ENCODE data around the gene LAMA1. TPM values are rescaled to one million over a fixed set of nuclear protein-coding genes. Genes with fewer than 3 reads are reported as not detected.

Gene LAMA1
- total and polyA plus RNA-seq, 2 donors (not counting 3 experiments of a cell fraction or from before 2014, with no cell fraction given), result 0.04 TPM; not detected in 1

DNA sequence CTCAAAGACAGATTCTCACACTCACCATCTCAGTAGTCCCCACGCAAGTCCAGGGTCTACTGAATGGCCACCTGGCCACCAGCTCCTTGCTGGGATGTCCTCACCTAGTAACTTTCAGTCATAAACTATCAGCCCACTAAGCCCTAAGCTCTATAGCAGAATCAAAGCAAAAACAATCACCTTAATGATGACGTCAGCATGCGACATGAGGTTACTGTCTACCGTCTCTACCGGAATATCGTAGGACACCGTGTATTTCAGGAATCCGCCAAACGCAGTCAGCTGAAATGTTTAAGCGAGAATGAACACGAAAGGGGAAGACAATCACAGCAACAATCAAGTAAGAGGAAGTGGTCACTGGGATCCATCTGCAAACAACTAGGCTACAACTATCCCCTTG, 81.8 kb downstream of the LAMA1 start:
- Histone ChIP-seq H3K9me3 (replicated peaks; ENCODE audit: control insufficient read depth, insufficient read depth, low read length) (no peaks in the 10 kb centered on the region), H3K4me1 (ENCODE audit: control insufficient read depth, extremely low read depth, insufficient read depth, low read length) (no peaks in the 10 kb centered on the region), H3K36me3 (ENCODE audit: control insufficient read depth in 2 of 2, extremely low read depth in 1 of 2, insufficient read depth in 2 of 2, low read length in 2 of 2) (no peaks in the 10 kb centered on the region), H3K27me3 (ENCODE audit: control insufficient read depth in 2 of 2, insufficient read depth in 2 of 2, low read length in 2 of 2) (no peaks in the 10 kb centered on the region), H3K9ac (replicated peaks; ENCODE audit: extremely low read depth, insufficient read depth, low read length) (no peak overlapping the region), H3K9me1 (replicated peaks; ENCODE audit: control insufficient read depth, extremely low read depth, insufficient read depth, low read length) (no peaks in the 10 kb centered on the region), H4K20me1 (replicated peaks; ENCODE audit: control insufficient read depth, extremely low read depth, insufficient read depth, low read length) (no peaks in the 10 kb centered on the region), H3K4me3 (replicated peaks in 1 of 3; ENCODE audit: insufficient read depth in 1 of 3, low read depth in 1 of 3, low read length in 3 of 3) (no peak overlapping the region), H3K27ac (ENCODE audit: insufficient read depth, low read depth, low read length) (no peak overlapping the region), H3K79me2 (ENCODE audit: control insufficient read depth, insufficient read depth, low read length) (no peaks in the 10 kb centered on the region), H2AFZ (ENCODE audit: low read depth, low read length) (no peak overlapping the region), H3K4me2 (ENCODE audit: insufficient read depth, low read length) (no peak overlapping the region)
- ChIA-PET POLR2A (no interaction called here), CTCF (interaction anchor here (1.9 kb wide), 1 partner anchor 14 kb away, joined by 5 read pairs; no protein-coding TSS in a partner anchor)
- dilution Hi-C loops (cut with MboI; ENCODE audit: extremely low pct_ligation_motif_present, low sequenced_read_pairs) (no loop called here), intact Hi-C loops (cut with micrococcal nuclease) (no loop called here)
- no peak for DNase-seq (ENCODE audit: low read depth, low spot score)
- BruUV-seq (replicated peaks), result no TSS peak
- TF ChIP-seq FOS (IDR thresholded peaks at IDR 0.05; ENCODE audit: borderline replicate concordance, insufficient read depth, low read length) (no peak), POLR2AphosphoS5 (IDR thresholded peaks at IDR 0.05; ENCODE audit: insufficient read depth, low read depth, low read length) (no peak), EZH2 (IDR thresholded peaks at IDR 0.05; ENCODE audit: borderline replicate concordance, low read depth, low read length, severe bottlenecking) (no peak), JUN (IDR thresholded peaks at IDR 0.05; ENCODE audit: borderline replicate concordance, insufficient read depth, insufficient read length, low read depth) (no peak), MYC (IDR thresholded peaks at IDR 0.05; ENCODE audit: low read depth, low read length) (no peak), GATA2 (IDR thresholded peaks at IDR 0.05; ENCODE audit: insufficient read depth, insufficient read length, low read depth, low read length) (no peak), POLR2A (IDR thresholded peaks at IDR 0.05; ENCODE audit: low read depth, low read length) (no peak)
- TF ChIP-seq, protein P1, sequence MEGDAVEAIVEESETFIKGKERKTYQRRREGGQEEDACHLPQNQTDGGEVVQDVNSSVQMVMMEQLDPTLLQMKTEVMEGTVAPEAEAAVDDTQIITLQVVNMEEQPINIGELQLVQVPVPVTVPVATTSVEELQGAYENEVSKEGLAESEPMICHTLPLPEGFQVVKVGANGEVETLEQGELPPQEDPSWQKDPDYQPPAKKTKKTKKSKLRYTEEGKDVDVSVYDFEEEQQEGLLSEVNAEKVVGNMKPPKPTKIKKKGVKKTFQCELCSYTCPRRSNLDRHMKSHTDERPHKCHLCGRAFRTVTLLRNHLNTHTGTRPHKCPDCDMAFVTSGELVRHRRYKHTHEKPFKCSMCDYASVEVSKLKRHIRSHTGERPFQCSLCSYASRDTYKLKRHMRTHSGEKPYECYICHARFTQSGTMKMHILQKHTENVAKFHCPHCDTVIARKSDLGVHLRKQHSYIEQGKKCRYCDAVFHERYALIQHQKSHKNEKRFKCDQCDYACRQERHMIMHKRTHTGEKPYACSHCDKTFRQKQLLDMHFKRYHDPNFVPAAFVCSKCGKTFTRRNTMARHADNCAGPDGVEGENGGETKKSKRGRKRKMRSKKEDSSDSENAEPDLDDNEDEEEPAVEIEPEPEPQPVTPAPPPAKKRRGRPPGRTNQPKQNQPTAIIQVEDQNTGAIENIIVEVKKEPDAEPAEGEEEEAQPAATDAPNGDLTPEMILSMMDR (IDR thresholded peaks at IDR 0.05; ENCODE audit: extremely low read depth in 1 of 2, insufficient read depth in 1 of 2, low read depth in 1 of 2, low read length in 2 of 2), result no peak
- TF ChIP-seq, protein P2, sequence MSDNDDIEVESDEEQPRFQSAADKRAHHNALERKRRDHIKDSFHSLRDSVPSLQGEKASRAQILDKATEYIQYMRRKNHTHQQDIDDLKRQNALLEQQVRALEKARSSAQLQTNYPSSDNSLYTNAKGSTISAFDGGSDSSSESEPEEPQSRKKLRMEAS (IDR thresholded peaks at IDR 0.05; ENCODE audit: insufficient read depth, insufficient read length), result no peak
- no peak for FAIRE-seq

Data from endothelial cell of umbilical vein (primary cell).